HepG2 (cell line): ENCODE measurements around the gene DPH6. TPM values are rescaled to one million over a fixed set of nuclear protein-coding genes. Genes with fewer than 3 reads are reported as not detected.

ENCODE experiments used
- EP300 ChIP-seq, 3 experiments: sonication (generic) in 1 of 3; formaldehyde crosslinking in 1 of 3; IDR thresholded peaks; 2 replicates each; pipeline versions ENCODE4 v1.5.1 to v1.6.1; 2011 to 2020; ENCODE audit warnings: low read depth in 2 of 3, low read length in 2 of 3, borderline replicate concordance in 1 of 3, improper control_type of control experiment in 1 of 3, mild to moderate bottlenecking in 1 of 3, missing genetic modification reagents in 1 of 3, moderate library complexity in 1 of 3
- GLI4 ChIP-seq: sonication (generic); formaldehyde crosslinking; IDR thresholded peaks from 2 replicates; pipeline ENCODE4 v1.5.1; 2020; ENCODE audit warnings: missing genetic modification reagents, mild to moderate bottlenecking, moderate library complexity, borderline replicate concordance
- HES4 ChIP-seq: sonication (generic); formaldehyde crosslinking; IDR thresholded peaks from 2 replicates; pipeline ENCODE4 v1.9.0; 2021; ENCODE audit warnings: mild to moderate bottlenecking, missing genetic modification reagents, borderline replicate concordance
- HOXD1 ChIP-seq: sonication (generic); formaldehyde crosslinking; IDR thresholded peaks from 2 replicates; pipeline ENCODE4 v1.5.0; 2020; ENCODE audit warnings: missing genetic modification reagents
- MAFK ChIP-seq, 2 experiments: IDR thresholded peaks in 1 of 2; conservative IDR thresholded peaks in 1 of 2; 2 replicates each; pipeline ENCODE4 v1.6.1; 2011; ENCODE audit warnings: improper control_type of control experiment in 2 of 2, low read length in 2 of 2
- RARA ChIP-seq: IDR thresholded peaks from 2 replicates; pipeline ENCODE4 v1.6.1; 2016; ENCODE audit warnings: missing genetic modification reagents, missing compliant biosample characterization
- RBAK ChIP-seq: sonication (generic); formaldehyde crosslinking; IDR thresholded peaks from 2 replicates; pipeline ENCODE4 v1.5.1; 2020; ENCODE audit warnings: mild to moderate bottlenecking, missing genetic modification reagents
- RNF2 ChIP-seq: fragments of 450-650 bp; conservative IDR thresholded peaks from 2 replicates; pipeline ENCODE4 v1.6.1; 2016; ENCODE audit warnings: low read depth
- TCF7L2 ChIP-seq: IDR thresholded peaks from 2 replicates; pipeline ENCODE4 v1.6.1; 2011; ENCODE audit warnings: mild to moderate bottlenecking, low read depth, low read length, moderate library complexity
- ZBTB1 ChIP-seq: sonication (generic); formaldehyde crosslinking; IDR thresholded peaks from 2 replicates; pipeline ENCODE4 v1.4.0; 2020; ENCODE audit warnings: missing genetic modification reagents, borderline replicate concordance
- ZNF205 ChIP-seq: IDR thresholded peaks from 2 replicates; pipeline ENCODE4 v1.6.1; 2018; ENCODE audit warnings: missing biosample characterization, missing genetic modification reagents
- ZNF292 ChIP-seq: sonication (generic); formaldehyde crosslinking; IDR thresholded peaks from 2 replicates; pipeline ENCODE4 v1.8.1; 2022; ENCODE audit warnings: mild to moderate bottlenecking, low read depth, missing genetic modification reagents, borderline replicate concordance
- ZNF674 ChIP-seq: sonication (generic); formaldehyde crosslinking; IDR thresholded peaks from 2 replicates; pipeline ENCODE4 v1.5.0; 2020; ENCODE audit warnings: low read depth, mild to moderate bottlenecking, missing genetic modification reagents
- ZNF766 ChIP-seq: sonication (generic); formaldehyde crosslinking; IDR thresholded peaks from 2 replicates; pipeline ENCODE4 v1.5.0; 2020; ENCODE audit warnings: missing genetic modification reagents, borderline replicate concordance
- ZSCAN12 ChIP-seq: sonication (generic); formaldehyde crosslinking; IDR thresholded peaks from 2 replicates; pipeline ENCODE4 v1.9.0; 2021; ENCODE audit warnings: mild to moderate bottlenecking, missing genetic modification reagents
- polyA plus RNA-seq, 8 experiments: library from polyadenylated mRNA; depleted of rRNA in 3 of 8; stranded (reverse) in 7 of 8; unstranded in 1 of 8; fragments of >200 nt; fragmentation: Illumina TruSeq in 4 of 8; extraction: Trizol in 4 of 8; gene quantifications; 2 replicates each; pipeline versions ENCODE4 v1.2.1 to v1.2.3, GENCODE V29; 2011 to 2016; ENCODE audit warnings: low read depth in 4 of 8, missing spikeins in 1 of 8, mixed read lengths in 1 of 8; ENCODE audit not compliant: insufficient read depth in 1 of 8
- total RNA-seq, 5 experiments: library from RNA; depleted of rRNA; stranded (reverse); fragments of >200 nt; fragmentation: Illumina TruSeq; extraction: Trizol; gene quantifications; 2 replicates each; pipeline ENCODE4 v1.2.3, GENCODE V29; 2016; ENCODE audit warnings: low read depth in 1 of 5
- TF ChIP-seq, protein P1 (sequence below): sonication (generic); formaldehyde crosslinking; IDR thresholded peaks from 2 replicates; pipeline ENCODE4 v1.5.0; 2020; ENCODE audit warnings: missing genetic modification reagents
- TF ChIP-seq, protein P2 (sequence below): sonication (generic); formaldehyde crosslinking; IDR thresholded peaks from 2 replicates; pipeline ENCODE4 v1.8.1; 2023; ENCODE audit warnings: mild to moderate bottlenecking, inconsistent platforms, moderate library complexity, missing genetic modification reagents, borderline replicate concordance
- TF ChIP-seq, protein P3 (sequence below): sonication (generic); formaldehyde crosslinking; IDR thresholded peaks from 2 replicates; pipeline ENCODE4 v1.5.1; 2020; ENCODE audit warnings: missing genetic modification reagents, mild to moderate bottlenecking, borderline replicate concordance
- TF ChIP-seq, protein P4 (sequence below): sonication (generic); formaldehyde crosslinking; IDR thresholded peaks from 2 replicates; pipeline ENCODE4 v1.9.0; 2021; ENCODE audit warnings: missing genetic modification reagents, borderline replicate concordance
- TF ChIP-seq, protein P5 (sequence below): IDR thresholded peaks from 2 replicates; pipeline ENCODE4 v1.6.1; 2016; ENCODE audit warnings: mild to moderate bottlenecking

Gene DPH6
- total and polyA plus RNA-seq, 2 of the 13 experiments (the other 11 are each of a cell fraction or from before 2014, with no cell fraction given) = 10.2 to 25.8 TPM

DNA sequence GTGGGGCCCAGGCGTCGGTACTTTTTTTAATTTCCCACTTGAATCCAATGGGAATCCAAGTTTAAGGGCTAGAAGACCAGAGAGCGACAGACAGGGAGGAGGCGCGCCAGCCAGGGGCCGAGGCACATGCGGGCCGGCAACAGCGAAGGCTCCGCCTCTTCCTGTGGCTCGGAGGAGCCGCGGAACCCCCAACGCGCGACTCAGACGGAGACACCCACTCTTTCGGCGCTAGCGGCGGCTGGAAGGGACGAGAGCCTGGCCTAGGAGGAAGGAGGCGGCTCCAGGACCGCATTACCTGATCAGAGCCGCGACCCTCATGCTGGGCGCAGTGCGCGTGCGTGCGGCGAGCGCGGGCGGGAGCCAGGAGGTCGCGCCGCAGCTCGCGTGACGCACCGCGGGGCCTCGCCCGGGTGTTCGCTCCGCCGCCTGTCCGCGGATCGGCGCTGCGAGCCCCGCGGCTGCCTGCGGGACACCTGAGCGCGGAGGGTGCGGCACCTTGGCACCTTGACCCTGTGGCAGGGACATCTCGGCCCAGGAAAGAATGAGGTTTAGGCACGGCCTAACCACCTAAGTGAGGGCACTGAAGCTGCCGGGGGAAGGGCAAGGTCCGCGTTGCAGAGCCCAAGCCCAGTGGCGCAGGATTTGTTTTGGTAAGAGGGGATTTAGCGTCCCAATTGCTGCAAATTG lies at the start of gene DPH6 (continued):
- TF ChIP-seq RARA (CRISPR knock-in tag) (no peak), TCF7L2 (no peak), RBAK (CRISPR knock-in tag) (no peak), ZBTB1 (no peak), ZNF674 (CRISPR knock-in tag) (no peak), ZSCAN12 (CRISPR knock-in tag) (no peak), GLI4 (CRISPR knock-in tag) (peak; percentile 72; the same call in 1 of the 2 replicates), HES4 (CRISPR knock-in tag) (peak; percentile 75; the same call in 1 of the 2 replicates), RNF2 (peak; percentile 93), MAFK (conservative IDR thresholded peaks at IDR 0.05 in 1 of 2, IDR thresholded peaks at IDR 0.05 in 1 of 2; ENCODE audit: low read length in 2 of 2) (no peak), HOXD1 (0 out of 2 replicates have a peak, but pooled peaks have one; percentile 27), ZNF205 (peak; percentile 51; the same call in 1 of the 2 replicates), EP300 (IDR thresholded peaks at IDR 0.05; ENCODE audit: low read depth in 2 of 2, low read length in 2 of 2) (no peak; a peak in 1 of 4 replicates), EP300 (CRISPR knock-in tag; IDR thresholded peaks at IDR 0.05; ENCODE audit: borderline replicate concordance) (no peak; the same call in 1 of the 2 replicates), ZNF292 (0 out of 2 replicates have a peak, but pooled peaks have one; percentile 28), ZNF766 (CRISPR knock-in tag) (peak; percentile 44; the same call in 1 of the 2 replicates)
- TF ChIP-seq, protein P1, sequence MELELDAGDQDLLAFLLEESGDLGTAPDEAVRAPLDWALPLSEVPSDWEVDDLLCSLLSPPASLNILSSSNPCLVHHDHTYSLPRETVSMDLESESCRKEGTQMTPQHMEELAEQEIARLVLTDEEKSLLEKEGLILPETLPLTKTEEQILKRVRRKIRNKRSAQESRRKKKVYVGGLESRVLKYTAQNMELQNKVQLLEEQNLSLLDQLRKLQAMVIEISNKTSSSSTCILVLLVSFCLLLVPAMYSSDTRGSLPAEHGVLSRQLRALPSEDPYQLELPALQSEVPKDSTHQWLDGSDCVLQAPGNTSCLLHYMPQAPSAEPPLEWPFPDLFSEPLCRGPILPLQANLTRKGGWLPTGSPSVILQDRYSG = no peak
- TF ChIP-seq, protein P2, sequence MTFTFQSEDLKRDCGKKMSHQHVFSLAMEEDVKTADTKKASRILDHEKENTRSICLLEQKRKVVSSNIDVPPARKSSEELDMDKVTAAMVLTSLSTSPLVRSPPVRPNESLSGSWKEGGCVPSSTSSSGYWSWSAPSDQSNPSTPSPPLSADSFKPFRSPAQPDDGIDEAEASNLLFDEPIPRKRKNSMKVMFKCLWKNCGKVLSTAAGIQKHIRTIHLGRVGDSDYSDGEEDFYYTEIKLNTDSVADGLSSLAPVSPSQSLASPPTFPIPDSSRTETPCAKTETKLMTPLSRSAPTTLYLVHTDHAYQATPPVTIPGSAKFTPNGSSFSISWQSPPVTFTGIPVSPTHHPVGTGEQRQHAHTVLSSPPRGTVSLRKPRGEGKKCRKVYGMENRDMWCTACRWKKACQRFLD = peak; percentile 88
- TF ChIP-seq, protein P3, sequence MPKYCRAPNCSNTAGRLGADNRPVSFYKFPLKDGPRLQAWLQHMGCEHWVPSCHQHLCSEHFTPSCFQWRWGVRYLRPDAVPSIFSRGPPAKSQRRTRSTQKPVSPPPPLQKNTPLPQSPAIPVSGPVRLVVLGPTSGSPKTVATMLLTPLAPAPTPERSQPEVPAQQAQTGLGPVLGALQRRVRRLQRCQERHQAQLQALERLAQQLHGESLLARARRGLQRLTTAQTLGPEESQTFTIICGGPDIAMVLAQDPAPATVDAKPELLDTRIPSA = no peak
- TF ChIP-seq, protein P4, sequence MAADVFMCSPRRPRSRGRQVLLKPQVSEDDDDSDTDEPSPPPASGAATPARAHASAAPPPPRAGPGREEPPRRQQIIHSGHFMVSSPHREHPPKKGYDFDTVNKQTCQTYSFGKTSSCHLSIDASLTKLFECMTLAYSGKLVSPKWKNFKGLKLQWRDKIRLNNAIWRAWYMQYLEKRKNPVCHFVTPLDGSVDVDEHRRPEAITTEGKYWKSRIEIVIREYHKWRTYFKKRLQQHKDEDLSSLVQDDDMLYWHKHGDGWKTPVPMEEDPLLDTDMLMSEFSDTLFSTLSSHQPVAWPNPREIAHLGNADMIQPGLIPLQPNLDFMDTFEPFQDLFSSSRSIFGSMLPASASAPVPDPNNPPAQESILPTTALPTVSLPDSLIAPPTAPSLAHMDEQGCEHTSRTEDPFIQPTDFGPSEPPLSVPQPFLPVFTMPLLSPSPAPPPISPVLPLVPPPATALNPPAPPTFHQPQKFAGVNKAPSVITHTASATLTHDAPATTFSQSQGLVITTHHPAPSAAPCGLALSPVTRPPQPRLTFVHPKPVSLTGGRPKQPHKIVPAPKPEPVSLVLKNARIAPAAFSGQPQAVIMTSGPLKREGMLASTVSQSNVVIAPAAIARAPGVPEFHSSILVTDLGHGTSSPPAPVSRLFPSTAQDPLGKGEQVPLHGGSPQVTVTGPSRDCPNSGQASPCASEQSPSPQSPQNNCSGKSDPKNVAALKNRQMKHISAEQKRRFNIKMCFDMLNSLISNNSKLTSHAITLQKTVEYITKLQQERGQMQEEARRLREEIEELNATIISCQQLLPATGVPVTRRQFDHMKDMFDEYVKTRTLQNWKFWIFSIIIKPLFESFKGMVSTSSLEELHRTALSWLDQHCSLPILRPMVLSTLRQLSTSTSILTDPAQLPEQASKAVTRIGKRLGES = no peak; the same call in 1 of the 2 replicates
- TF ChIP-seq, protein P5, sequence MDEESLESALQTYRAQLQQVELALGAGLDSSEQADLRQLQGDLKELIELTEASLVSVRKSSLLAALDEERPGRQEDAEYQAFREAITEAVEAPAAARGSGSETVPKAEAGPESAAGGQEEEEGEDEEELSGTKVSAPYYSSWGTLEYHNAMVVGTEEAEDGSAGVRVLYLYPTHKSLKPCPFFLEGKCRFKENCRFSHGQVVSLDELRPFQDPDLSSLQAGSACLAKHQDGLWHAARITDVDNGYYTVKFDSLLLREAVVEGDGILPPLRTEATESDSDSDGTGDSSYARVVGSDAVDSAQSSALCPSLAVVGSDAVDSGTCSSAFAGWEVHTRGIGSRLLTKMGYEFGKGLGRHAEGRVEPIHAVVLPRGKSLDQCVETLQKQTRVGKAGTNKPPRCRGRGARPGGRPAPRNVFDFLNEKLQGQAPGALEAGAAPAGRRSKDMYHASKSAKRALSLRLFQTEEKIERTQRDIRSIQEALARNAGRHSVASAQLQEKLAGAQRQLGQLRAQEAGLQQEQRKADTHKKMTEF (CRISPR knock-in tag) = peak; percentile 53; the same call in 1 of the 2 replicates
